Measurements from ENCODE around the gene PLEKHH1. TPM values are rescaled to one million over a fixed set of nuclear protein-coding genes. Genes with fewer than 3 reads are reported as not detected.

The PLEKHH1 gene
- total and polyA plus RNA-seq, 9 of the 15 experiments (the other 6 are each of a cell fraction or from before 2014, with no cell fraction given) = 0.76 to 5.9 (median 2.9) TPM

- TF ChIP-seq MGA (IDR thresholded peaks at IDR 0.05) (peak; percentile 69), CHD7 (IDR thresholded peaks at IDR 0.05; ENCODE audit: low read depth, low read length) (no peak), ZBTB7A (IDR thresholded peaks at IDR 0.05; ENCODE audit: borderline replicate concordance, control insufficient read depth, low read depth, low read length) (no peak)
These were observed 86.5 kb downstream of the PLEKHH1 start, which contains the start of gene ARG2 (continued) for GRCh38 chr14:67619446-67620216.

Data from K562 (cell line).